Subcutaneous abdominal adipose tissue (tissue), 5 donors: ENCODE measurements around the gene ZBTB25.

Experiments
- H3K27ac ChIP-seq: one replicate; pipeline ENCODE4 v1.7.0; 2013; ENCODE audit warnings: low read depth, mild to moderate bottlenecking, inconsistent platforms, low read length, moderate library complexity
- H3K27me3 ChIP-seq, 5 donors: one replicate each; pipeline ENCODE4 v1.7.0; 2013; ENCODE audit warnings: low read length in 5 of 5, inconsistent platforms in 1 of 5; ENCODE audit not compliant: control insufficient read depth in 5 of 5, insufficient read depth in 4 of 5
- H3K36me3 ChIP-seq, 5 donors: one replicate each; pipeline ENCODE4 v1.7.0; 2013; ENCODE audit warnings: low read length in 5 of 5; ENCODE audit not compliant: control insufficient read depth in 5 of 5, insufficient read depth in 5 of 5
- H3K4me1 ChIP-seq, 5 donors: one replicate each; pipeline ENCODE4 v1.7.0; 2013; ENCODE audit warnings: low read length in 5 of 5, mild to moderate bottlenecking in 3 of 5, moderate library complexity in 1 of 5; ENCODE audit not compliant: control insufficient read depth in 5 of 5, insufficient read depth in 5 of 5
- H3K4me3 ChIP-seq, 5 donors: one replicate each; pipeline ENCODE4 v1.7.0; 2013; ENCODE audit warnings: low read length in 5 of 5, low read depth in 1 of 5
- H3K9ac ChIP-seq, 5 donors: one replicate each; pipeline ENCODE4 v1.7.0; 2013; ENCODE audit warnings: low read length in 5 of 5, mild to moderate bottlenecking in 4 of 5, moderate library complexity in 3 of 5
- H3K9me3 ChIP-seq, 5 donors: one replicate each; pipeline ENCODE4 v1.7.0; 2013; ENCODE audit warnings: low read length in 5 of 5; ENCODE audit not compliant: control insufficient read depth in 5 of 5
- donor health status: healthy.
- donor health status: healthy.
- donor health status: healthy.
- donor health status: healthy.
- donor health status: healthy.

The ZBTB25 gene

DNA sequence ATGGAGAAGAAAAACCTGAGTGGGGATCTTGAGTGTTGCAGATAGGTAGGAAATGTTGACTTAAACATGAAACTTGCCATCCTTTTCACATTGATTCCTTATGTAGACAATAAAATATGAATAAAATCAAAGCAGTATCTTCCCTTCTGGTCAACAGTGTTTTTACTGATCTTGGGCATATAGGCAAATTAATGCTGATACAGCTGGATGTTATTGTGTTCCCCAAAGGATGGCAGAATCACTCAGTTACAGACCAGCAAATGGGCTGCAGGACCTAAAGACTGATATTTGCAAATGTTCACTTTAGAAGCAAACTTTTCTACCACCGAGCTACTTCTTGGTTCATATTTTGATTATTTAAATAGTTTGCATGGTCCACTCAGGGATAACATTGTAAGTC, 81.6 kb downstream of the ZBTB25 start:
- Histone ChIP-seq H3K4me1 (no peaks in the 10 kb centered on the region), H3K9ac (no peak overlapping the region), H3K4me3 (no peak overlapping the region), H3K9me3 (no peaks in the 10 kb centered on the region), H3K27me3 (no peaks in the 10 kb centered on the region), H3K36me3 (peaks cover 43 to 84% (median 76%) of the 10 kb centered on the region in 5 donors), H3K27ac (no peak overlapping the region)

DNA sequence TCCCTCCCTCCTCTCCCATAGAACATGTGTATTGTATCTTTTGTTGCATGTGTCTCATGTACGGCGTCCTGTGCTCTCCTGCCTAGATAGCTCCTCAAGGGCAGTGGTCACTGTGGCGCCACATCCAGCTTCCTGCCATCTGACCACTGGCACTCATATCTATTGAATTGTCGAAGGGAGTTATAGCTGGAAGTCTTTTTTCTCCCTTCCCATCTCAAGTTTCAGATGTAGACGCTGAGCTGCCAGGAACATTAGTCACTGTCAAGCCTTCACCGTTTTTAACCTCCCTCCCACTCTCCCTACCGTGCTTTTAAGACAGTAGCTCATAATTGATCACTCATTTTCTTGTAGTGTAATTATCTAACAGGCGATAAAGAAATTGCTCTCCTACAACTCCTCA, 82.5 kb downstream of the ZBTB25 start:
- peaks cover 42 to 82% (median 75%) of the 10 kb centered on the region in 5 donors for H3K36me3 ChIP-seq
- no peak overlapping the region for H3K27ac ChIP-seq
- no peaks in the 10 kb centered on the region for H3K9me3 ChIP-seq
- H3K4me3 ChIP-seq = no peak overlapping the region
- H3K4me1 ChIP-seq = peaks cover 0 to 3% (median 0%) of the 10 kb centered on the region in 5 donors
- no peaks in the 10 kb centered on the region for H3K27me3 ChIP-seq
- H3K9ac ChIP-seq = no peak overlapping the region

DNA sequence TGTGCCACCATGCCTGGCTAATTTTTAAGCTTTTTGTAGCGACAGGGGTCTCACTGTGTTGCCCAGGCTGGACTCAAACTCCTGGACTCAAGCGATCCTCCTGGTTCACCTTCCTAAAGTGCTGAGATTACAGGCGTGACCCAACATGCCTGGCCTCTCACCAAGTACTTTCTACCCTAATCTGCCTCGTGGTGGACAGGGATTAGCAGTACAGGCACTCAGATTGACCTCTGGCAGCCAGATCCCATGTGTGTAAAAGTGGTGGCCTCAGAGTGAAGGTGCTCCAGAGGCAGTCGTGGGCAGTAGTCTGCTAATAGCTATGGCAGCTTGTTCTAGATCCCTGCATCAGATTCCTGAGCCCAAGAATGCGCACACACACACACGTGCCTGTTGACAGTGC, 84.6 kb downstream of the ZBTB25 start:
- Histone ChIP-seq H3K9me3 (no peaks in the 10 kb centered on the region), H3K9ac (no peak overlapping the region), H3K4me1 (peaks cover 0 to 3% (median 0%) of the 10 kb centered on the region in 5 donors), H3K4me3 (no peak overlapping the region), H3K27me3 (no peaks in the 10 kb centered on the region), H3K27ac (no peak overlapping the region), H3K36me3 (peaks cover 40 to 75% (median 68%) of the 10 kb centered on the region in 5 donors)

DNA sequence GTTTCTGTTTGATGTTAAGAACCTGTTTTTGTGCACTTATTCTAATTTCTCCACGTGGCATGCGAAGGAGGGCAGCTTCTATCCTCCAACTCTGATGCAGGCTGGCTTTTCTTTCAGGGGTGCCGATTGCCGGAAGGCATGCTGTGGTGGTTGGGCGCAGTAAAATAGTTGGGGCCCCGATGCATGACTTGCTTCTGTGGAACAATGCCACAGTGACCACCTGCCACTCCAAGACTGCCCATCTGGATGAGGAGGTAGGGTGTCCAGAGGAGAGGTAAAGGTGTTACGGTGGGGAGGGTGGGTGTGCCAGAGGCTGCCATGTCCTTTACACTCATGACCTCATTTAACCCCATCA, 85.9 kb downstream of the ZBTB25 start:
- H3K9me3 ChIP-seq = no peaks in the 10 kb centered on the region
- H3K4me1 ChIP-seq = peaks cover 0 to 3% (median 0%) of the 10 kb centered on the region in 5 donors
- H3K9ac ChIP-seq = no peak overlapping the region
- no peak overlapping the region for H3K4me3 ChIP-seq
- no peak overlapping the region for H3K27ac ChIP-seq
- H3K27me3 ChIP-seq = no peaks in the 10 kb centered on the region
- peaks cover 40 to 78% (median 74%) of the 10 kb centered on the region in 5 donors for H3K36me3 ChIP-seq

DNA sequence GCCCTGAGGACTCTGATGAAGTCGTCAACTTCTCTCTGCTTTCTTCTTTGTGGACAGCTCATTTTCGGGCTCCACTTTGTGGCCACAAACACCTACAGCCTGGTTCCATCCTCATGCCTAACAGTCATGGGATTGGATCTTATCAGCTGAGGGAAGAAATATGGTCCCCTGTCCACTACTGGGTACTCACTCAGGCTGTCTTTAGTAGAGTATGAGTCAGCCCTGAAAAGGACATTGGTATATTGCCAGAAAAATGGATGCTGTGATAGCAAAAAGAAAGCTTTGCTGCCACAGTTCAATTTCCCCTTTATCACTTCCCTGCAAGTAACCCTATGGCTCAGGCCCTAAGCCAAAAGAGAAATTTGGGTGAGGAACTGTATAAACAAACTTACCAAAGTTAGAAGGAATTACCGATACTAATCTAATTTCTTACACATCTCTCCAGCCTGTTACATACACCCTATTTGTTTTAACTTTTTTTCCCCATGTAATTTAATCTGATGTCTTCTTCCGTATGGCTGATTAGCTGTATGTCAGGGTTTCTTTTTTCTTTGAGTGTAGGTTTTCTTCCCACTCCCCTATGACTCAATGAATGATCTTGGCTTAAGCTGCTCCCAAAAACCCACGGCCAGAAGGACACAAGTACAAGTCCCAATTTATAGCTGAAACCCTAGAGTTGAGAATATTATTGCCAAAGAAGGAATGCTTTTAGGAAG, 86.4 kb downstream of the ZBTB25 start:
- H3K9ac ChIP-seq = no peak overlapping the region
- H3K4me3 ChIP-seq = no peak overlapping the region
- peaks cover 38 to 78% (median 73%) of the 10 kb centered on the region in 5 donors for H3K36me3 ChIP-seq
- H3K4me1 ChIP-seq = peaks cover 0 to 3% (median 0%) of the 10 kb centered on the region in 5 donors
- no peaks in the 10 kb centered on the region for H3K27me3 ChIP-seq
- no peaks in the 10 kb centered on the region for H3K9me3 ChIP-seq
- H3K27ac ChIP-seq = no peak overlapping the region

DNA sequence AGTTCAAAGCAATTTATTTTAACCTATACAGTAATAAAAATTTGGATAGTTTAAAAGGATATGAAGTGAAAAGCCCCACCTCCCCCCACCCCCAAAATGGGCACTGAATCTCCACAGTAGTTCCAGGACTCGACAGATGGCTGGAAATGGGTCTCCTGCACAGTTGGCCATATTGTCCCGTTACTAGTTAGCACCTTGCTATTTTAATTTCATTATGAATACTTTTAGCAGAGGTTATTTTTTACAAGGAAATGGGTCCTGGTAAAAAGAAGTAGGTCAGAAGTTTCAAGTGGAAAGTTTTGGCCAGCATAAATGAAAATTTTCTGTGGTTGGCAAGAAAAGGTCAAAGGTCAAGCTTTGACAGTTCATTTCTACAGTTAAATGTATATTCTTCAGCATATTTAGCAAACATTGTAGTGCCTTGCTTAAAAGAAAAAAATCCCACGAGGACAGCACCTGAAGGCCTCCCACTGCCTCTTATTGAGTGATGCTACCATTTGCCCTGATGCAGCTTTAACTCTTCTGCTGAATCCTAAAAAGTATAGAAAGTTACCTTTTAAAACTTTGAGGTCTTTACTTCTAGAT, 87.2 kb downstream of the ZBTB25 start:
- Histone ChIP-seq H3K27ac (no peak overlapping the region), H3K4me1 (peaks cover 0 to 3% (median 0%) of the 10 kb centered on the region in 5 donors), H3K9me3 (no peaks in the 10 kb centered on the region), H3K4me3 (no peak overlapping the region), H3K9ac (no peak overlapping the region), H3K27me3 (no peaks in the 10 kb centered on the region), H3K36me3 (peaks cover 39 to 81% (median 76%) of the 10 kb centered on the region in 5 donors)

DNA sequence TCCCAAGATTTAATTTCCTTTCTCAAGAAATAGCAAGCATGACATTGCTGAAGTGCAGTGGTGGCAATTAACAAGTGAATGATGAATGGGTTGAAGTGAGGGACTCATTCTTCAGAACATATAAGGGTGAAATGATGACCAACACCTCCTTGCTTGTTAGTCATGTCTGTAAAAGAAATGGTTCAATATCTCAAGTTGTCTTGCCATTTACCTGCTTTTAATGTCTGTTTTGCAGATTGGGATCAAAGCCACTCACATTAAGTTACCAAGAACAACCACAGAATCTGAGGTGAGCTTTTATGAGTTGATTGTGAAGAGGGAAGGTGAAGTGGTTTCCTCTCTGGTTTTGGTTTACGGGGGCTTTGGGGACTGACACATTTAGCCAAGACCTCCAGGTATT, 91.4 kb downstream of the ZBTB25 start:
- H3K36me3 ChIP-seq = peaks cover 26 to 51% (median 40%) of the 10 kb centered on the region in 5 donors
- H3K4me1 ChIP-seq = peaks cover 0 to 3% (median 0%) of the 10 kb centered on the region in 5 donors
- H3K9me3 ChIP-seq = no peaks in the 10 kb centered on the region
- no peak overlapping the region for H3K9ac ChIP-seq
- no peaks in the 10 kb centered on the region for H3K27me3 ChIP-seq
- no peak overlapping the region for H3K4me3 ChIP-seq
- H3K27ac ChIP-seq = no peak overlapping the region

DNA sequence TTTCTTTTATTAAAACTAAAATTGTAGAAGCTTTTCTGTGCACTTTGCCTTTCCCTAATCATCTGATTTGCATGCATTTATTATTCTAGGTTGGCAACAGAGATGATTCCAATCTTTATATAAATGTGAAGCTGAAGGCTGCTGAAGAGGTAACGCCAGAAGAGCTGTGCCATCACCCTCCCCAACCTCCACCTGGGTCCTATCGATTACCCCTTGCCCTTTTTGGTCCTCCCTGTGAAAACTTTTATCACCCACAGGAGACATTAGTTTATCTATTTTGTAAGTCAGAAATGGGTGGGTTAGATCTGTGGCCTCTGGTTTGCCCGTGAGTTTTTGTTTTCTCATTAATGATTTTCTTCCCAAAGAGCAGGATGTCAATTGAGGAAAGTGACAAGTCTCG, 92.6 kb downstream of the ZBTB25 start:
- Histone ChIP-seq H3K4me3 (no peak overlapping the region), H3K27me3 (no peaks in the 10 kb centered on the region), H3K9me3 (no peaks in the 10 kb centered on the region), H3K36me3 (peaks cover 23 to 44% (median 31%) of the 10 kb centered on the region in 5 donors), H3K4me1 (no peaks in the 10 kb centered on the region), H3K27ac (no peak overlapping the region), H3K9ac (no peak overlapping the region)

DNA sequence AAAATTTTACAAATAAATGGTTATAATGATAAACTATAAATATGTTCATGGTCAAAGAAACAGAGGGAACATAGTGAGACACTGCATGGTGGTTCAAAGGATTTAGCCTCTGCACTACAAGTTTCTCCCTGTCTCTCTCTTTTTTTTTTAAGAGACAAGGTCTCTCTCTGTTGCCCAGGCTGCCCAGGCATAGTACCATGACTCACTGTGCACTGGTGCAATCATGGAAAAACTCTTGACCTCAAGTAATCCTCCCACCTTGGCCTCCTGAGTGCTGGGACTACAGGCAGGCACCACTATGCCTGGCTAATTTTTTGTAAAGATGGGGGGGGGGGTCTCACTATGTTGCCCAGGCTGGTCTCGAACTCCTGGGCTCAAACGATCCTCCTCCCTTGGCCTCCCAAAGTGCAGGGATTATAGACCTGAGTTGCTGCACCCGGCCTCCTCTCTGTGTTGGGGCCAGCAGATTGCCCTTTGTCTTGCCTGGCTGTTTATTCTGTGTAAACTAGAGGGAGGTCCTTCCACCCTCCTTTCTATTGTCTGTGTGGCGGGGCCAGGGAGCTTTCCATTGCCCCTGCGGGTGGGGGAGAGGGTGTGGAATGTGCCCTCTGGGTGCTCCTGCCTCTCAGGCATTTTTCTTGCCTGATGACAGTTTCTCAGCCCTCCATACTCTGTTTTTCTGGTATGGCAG, 93.4 kb downstream of the ZBTB25 start:
- Histone ChIP-seq H3K27me3 (no peaks in the 10 kb centered on the region), H3K9me3 (no peaks in the 10 kb centered on the region), H3K27ac (no peak overlapping the region), H3K4me1 (peaks cover 0 to 3% (median 0%) of the 10 kb centered on the region in 5 donors), H3K36me3 (peaks cover 15 to 40% (median 24%) of the 10 kb centered on the region in 5 donors), H3K9ac (no peak overlapping the region), H3K4me3 (no peak overlapping the region)
